Measurements from ENCODE around the gene LKAAEAR1. TPM values are rescaled to one million over a fixed set of nuclear protein-coding genes. Genes with fewer than 3 reads are reported as not detected.

Gene LKAAEAR1
- total and polyA plus RNA-seq, 8 donors, result 0.23 TPM; not detected in 7

- no peak for DNase-seq
- WGBS, 5 donors, result 91 to 93% (median 92%) methylated on average over 26 to 37 of the region's 37 CpGs
- Histone ChIP-seq H3K27ac (no peak overlapping the region), H3K27me3 (no peaks in the 10 kb centered on the region), H3K36me3 (peaks cover 16 to 58% (median 52%) of the 10 kb centered on the region in 4 donors), H3K4me3 (no peak overlapping the region), H3K9me3 (no peaks in the 10 kb centered on the region), H3K4me1 (peaks cover 4 to 31% (median 15%) of the 10 kb centered on the region in 4 donors)
- intact Hi-C loops (cut with DNase I; ENCODE audit: low total_unique reads), result no loop called here
- no peak for TF ChIP-seq CTCF (IDR thresholded peaks at IDR 0.05)
- TF ChIP-seq POLR2A (IDR thresholded peaks at IDR 0.05), result no peak
- no peak for TF ChIP-seq EP300 (IDR thresholded peaks at IDR 0.05)
- no peak for TF ChIP-seq POLR2AphosphoS5 (IDR thresholded peaks at IDR 0.05)
Measured at GRCh38 chr20:64073476-64074183, 10.6 kb downstream of the LKAAEAR1 start.

GRCh38 chr20:64072498-64073063 is 11.6 kb downstream of the LKAAEAR1 start:
- Histone ChIP-seq H3K36me3 (peaks cover 16 to 58% (median 52%) of the 10 kb centered on the region in 4 donors), H3K4me3 (no peak overlapping the region), H3K27me3 (no peaks in the 10 kb centered on the region), H3K4me1 (peaks cover 0 to 20% (median 6%) of the 10 kb centered on the region in 4 donors), H3K9me3 (no peaks in the 10 kb centered on the region), H3K27ac (no peak overlapping the region)
- no peak for TF ChIP-seq POLR2A (IDR thresholded peaks at IDR 0.05)
- TF ChIP-seq CTCF (IDR thresholded peaks at IDR 0.05), result no peak
- TF ChIP-seq EP300 (IDR thresholded peaks at IDR 0.05), result no peak
- no peak for TF ChIP-seq POLR2AphosphoS5 (IDR thresholded peaks at IDR 0.05)
- 77 to 83% (median 81%) methylated on average over 3 to 14 of the region's 14 CpGs for WGBS, 5 donors
- intact Hi-C loops (cut with DNase I; ENCODE audit: low total_unique reads), result no loop called here
- DNase-seq, result no peak

GRCh38 chr20:64071341-64072332 is 12.6 kb downstream of the LKAAEAR1 start:
- TF ChIP-seq POLR2AphosphoS5 (IDR thresholded peaks at IDR 0.05) (no peak), POLR2A (IDR thresholded peaks at IDR 0.05) (no peak), EP300 (IDR thresholded peaks at IDR 0.05) (no peak), CTCF (IDR thresholded peaks at IDR 0.05) (no peak)
- Histone ChIP-seq H3K27ac (no peak overlapping the region), H3K27me3 (no peaks in the 10 kb centered on the region), H3K36me3 (peaks cover 16 to 58% (median 52%) of the 10 kb centered on the region in 4 donors), H3K4me1 (peaks cover 0 to 20% (median under 1%) of the 10 kb centered on the region in 4 donors), H3K9me3 (no peaks in the 10 kb centered on the region), H3K4me3 (no peak overlapping the region)
- WGBS, 5 donors, result 84 to 91% (median 86%) methylated on average over 22 to 30 of the region's 30 CpGs
- intact Hi-C loops (cut with DNase I; ENCODE audit: low total_unique reads), result no loop called here
- DNase-seq, result no peak
